ENCODE results near the gene EPHA3. TPM values are rescaled to one million over a fixed set of nuclear protein-coding genes. Genes with fewer than 3 reads are reported as not detected.

The EPHA3 gene
- total and polyA plus RNA-seq, 10 of the 15 experiments (the other 5 are each of a cell fraction or from before 2014, with no cell fraction given): 0.03 to 39.0 (median 0.07) TPM; not detected in 4

DNA sequence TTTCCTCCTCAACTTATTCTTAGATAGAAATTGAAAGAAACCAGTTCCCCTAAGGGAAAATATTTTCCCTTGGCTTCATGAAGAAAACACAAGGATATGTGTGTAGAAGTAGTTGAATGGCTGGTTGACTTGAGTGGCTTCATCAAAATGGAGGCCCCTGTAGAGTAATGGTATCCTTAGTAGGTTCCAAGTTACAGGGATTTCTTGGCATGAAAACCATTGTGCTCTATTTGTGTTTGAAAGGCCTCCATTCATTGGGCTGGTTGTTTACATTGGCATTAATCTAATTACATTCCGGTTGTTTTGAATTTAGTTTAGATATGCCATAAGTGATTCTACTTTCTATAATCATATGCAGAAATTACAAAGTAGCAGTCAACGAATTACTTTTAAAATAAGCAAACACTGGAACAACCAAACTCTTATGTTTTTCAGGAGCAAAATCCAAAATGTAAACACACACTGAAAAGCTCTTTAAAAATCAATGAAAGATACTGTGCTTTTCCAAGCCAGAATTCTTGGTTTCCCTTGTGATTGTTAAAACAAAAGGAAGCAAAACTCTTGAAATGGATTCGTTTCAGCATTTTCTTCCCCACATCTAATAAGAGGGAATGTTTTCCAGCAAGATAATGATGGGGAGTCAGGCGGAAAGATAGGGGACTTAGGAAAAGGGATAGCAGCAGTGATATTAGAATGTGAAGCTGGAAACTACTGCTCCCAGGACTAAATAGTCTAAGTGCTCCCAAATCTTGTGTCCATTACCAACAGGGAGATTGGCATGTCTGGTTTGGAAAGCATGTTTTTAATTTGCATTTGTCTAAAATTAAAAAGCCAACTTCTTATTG, 77.0 kb downstream of the EPHA3 start:
- Histone ChIP-seq H3K9ac (ENCODE audit: control insufficient read depth, insufficient read depth, low read length) (no peak overlapping the region), H3K79me2 (ENCODE audit: control insufficient read depth, insufficient read depth, low read length) (no peaks in the 10 kb centered on the region), H3K4me2 (ENCODE audit: control insufficient read depth, insufficient read depth) (no peak overlapping the region), H3K27ac (ENCODE audit: control insufficient read depth, insufficient read depth) (no peak overlapping the region), H3K27me3 (replicated peaks in 1 of 2; ENCODE audit: control insufficient read depth in 2 of 2, insufficient read depth in 2 of 2, low read length in 1 of 2) (no peaks in the 10 kb centered on the region), H2AFZ (ENCODE audit: control insufficient read depth, low read depth, low read length) (no peak overlapping the region), H3K4me1 (ENCODE audit: control insufficient read depth, insufficient read depth, low read length) (no peaks in the 10 kb centered on the region), H3K36me3 (ENCODE audit: control insufficient read depth in 2 of 2, insufficient read depth in 2 of 2, low read length in 1 of 2) (no peaks in the 10 kb centered on the region), H4K20me1 (ENCODE audit: control insufficient read depth, insufficient read depth) (no peaks in the 10 kb centered on the region), H3K9me3 (replicated peaks; ENCODE audit: control insufficient read depth, insufficient read depth, low read length) (no peaks in the 10 kb centered on the region), H3K4me3 (no peak overlapping the region)
- in situ Hi-C loops (cut with MboI): no loop called here
- ChIA-PET RAD21 (ENCODE audit: unreplicated experiment) (no interaction called here), CTCF (interaction anchor here (0.9 kb wide), 1 partner anchor 9 kb away, joined by 3 read pairs; no protein-coding TSS in a partner anchor), POLR2A (interaction anchor here (0.7 to 1.0 kb wide), 2 partner anchors 18 to 21 kb away, joined by 3 read pairs; no protein-coding TSS in a partner anchor), SMC1A (ENCODE audit: uncharacterized antibody, unreplicated experiment) (interaction anchor here (0.8 to 1.1 kb wide), 2 partner anchors 12 to 40 kb away, joined by 3 read pairs; no protein-coding TSS in a partner anchor)
- DNase-seq (ENCODE audit: low read depth, low spot score) (no peak), FAIRE-seq (no peak), ATAC-seq (no peak)
- intact Hi-C loops (cut with micrococcal nuclease; ENCODE audit: unreplicated experiment): no loop called here
- TF ChIP-seq SP1 (IDR thresholded peaks at IDR 0.05; ENCODE audit: low read depth, low read length): no peak
- no TSS peak for BruUV-seq (replicated peaks)
- WGBS (ENCODE audit: insufficient coverage, insufficient replicate concordance, low lambda C conversion rate, missing lambda C conversion rate): 33% methylated on average over 4 of the region's 4 CpGs

- intact Hi-C loops (cut with micrococcal nuclease; ENCODE audit: unreplicated experiment) (no loop called here), in situ Hi-C loops (cut with MboI) (no loop called here)
- H3K9ac ChIP-seq (ENCODE audit: control insufficient read depth, insufficient read depth, low read length): no peak overlapping the region
- ChIA-PET POLR2A (no interaction called here), RAD21 (ENCODE audit: unreplicated experiment) (no interaction called here), CTCF (interaction anchor here (0.7 kb wide), 1 partner anchor 97 kb away, joined by 3 read pairs; no protein-coding TSS in a partner anchor), SMC1A (ENCODE audit: uncharacterized antibody, unreplicated experiment) (interaction anchor here (1.7 kb wide), 1 partner anchor 14 kb away, joined by 3 read pairs; no protein-coding TSS in a partner anchor)
- no peaks in the 10 kb centered on the region for H3K36me3 ChIP-seq (ENCODE audit: control insufficient read depth in 2 of 2, insufficient read depth in 2 of 2, low read length in 1 of 2)
- no peak for ATAC-seq
- H3K27ac ChIP-seq (ENCODE audit: control insufficient read depth, insufficient read depth): no peak overlapping the region
- H3K4me1 ChIP-seq (ENCODE audit: control insufficient read depth, insufficient read depth, low read length): no peaks in the 10 kb centered on the region
- no peaks in the 10 kb centered on the region for H3K27me3 ChIP-seq (replicated peaks in 1 of 2; ENCODE audit: control insufficient read depth in 2 of 2, insufficient read depth in 2 of 2, low read length in 1 of 2)
- no peaks in the 10 kb centered on the region for H4K20me1 ChIP-seq (ENCODE audit: control insufficient read depth, insufficient read depth)
- no peaks in the 10 kb centered on the region for H3K79me2 ChIP-seq (ENCODE audit: control insufficient read depth, insufficient read depth, low read length)
- H3K4me3 ChIP-seq: no peak overlapping the region
- H2AFZ ChIP-seq (ENCODE audit: control insufficient read depth, low read depth, low read length): no peak overlapping the region
- DNase-seq (ENCODE audit: low read depth, low spot score): no peak
- H3K4me2 ChIP-seq (ENCODE audit: control insufficient read depth, insufficient read depth): no peak overlapping the region
- WGBS (ENCODE audit: insufficient coverage, insufficient replicate concordance, low lambda C conversion rate, missing lambda C conversion rate): 25% methylated on average over 4 of the region's 4 CpGs
- H3K9me3 ChIP-seq (replicated peaks; ENCODE audit: control insufficient read depth, insufficient read depth, low read length): no peaks in the 10 kb centered on the region
- BruUV-seq (replicated peaks): no TSS peak
- no peak for FAIRE-seq
- TF ChIP-seq ZNF622 (IDR thresholded peaks at IDR 0.05) (no peak), IKZF1 (conservative IDR thresholded peaks at IDR 0.05) (no peak), ZBTB33 (IDR thresholded peaks at IDR 0.05) (no peak), SUPT20H (IDR thresholded peaks at IDR 0.05; ENCODE audit: borderline replicate concordance, control insufficient read depth, low read depth, low read length) (no peak), ATF2 (IDR thresholded peaks at IDR 0.05; ENCODE audit: low read length) (no peak), NFIC (IDR thresholded peaks at IDR 0.05; ENCODE audit: low read depth, low read length) (no peak), RELB (IDR thresholded peaks at IDR 0.05; ENCODE audit: low read depth) (no peak), POU2F2 (IDR thresholded peaks at IDR 0.05; ENCODE audit: borderline replicate concordance, low read depth, low read length) (no peak), RBBP5 (conservative IDR thresholded peaks at IDR 0.05) (no peak), PAX8 (IDR thresholded peaks at IDR 0.05) (no peak)
Observed at GRCh38 chr3:89186456-89186855, 79.0 kb downstream of the EPHA3 start.

Data from GM12878 (cell line).